Duodenal mucosa (tissue), 2 donors: ENCODE data around the gene HAUS1.
"Not testable (repeated sequence)": the region's sequence is repeated elsewhere in the genome, so short reads cannot be mapped to it uniquely, and the experiment has no call there.

Experiments
- H3K27ac ChIP-seq: one replicate; pipeline ENCODE4 v1.7.0; 2013; ENCODE audit warnings: low read depth, low read length
- H3K27me3 ChIP-seq, 2 donors: one replicate each; pipeline ENCODE4 v1.7.0; 2013; ENCODE audit warnings: low read length in 2 of 2, control low read depth in 1 of 2; ENCODE audit not compliant: insufficient read depth in 2 of 2, control insufficient read depth in 1 of 2
- H3K36me3 ChIP-seq, 2 donors: one replicate each; pipeline ENCODE4 v1.7.0; 2013; ENCODE audit warnings: low read length in 2 of 2, control low read depth in 1 of 2; ENCODE audit not compliant: insufficient read depth in 2 of 2, control insufficient read depth in 1 of 2
- H3K4me1 ChIP-seq, 2 donors: one replicate each; pipeline ENCODE4 v1.7.0; 2013; ENCODE audit warnings: low read length in 2 of 2, control low read depth in 1 of 2; ENCODE audit not compliant: insufficient read depth in 2 of 2, control insufficient read depth in 1 of 2
- H3K4me3 ChIP-seq, 2 donors: one replicate each; pipeline ENCODE4 v1.7.0; 2013; ENCODE audit warnings: low read length in 2 of 2, low read depth in 1 of 2
- H3K9ac ChIP-seq, 2 donors: one replicate each; pipeline ENCODE4 v1.7.0; 2013; ENCODE audit warnings: low read length in 2 of 2, low read depth in 1 of 2
- H3K9me3 ChIP-seq, 2 donors: one replicate each; pipeline ENCODE4 v1.7.0; 2013; ENCODE audit warnings: low read length in 2 of 2, control low read depth in 1 of 2; ENCODE audit not compliant: control insufficient read depth in 1 of 2

HAUS1 gene

GRCh38 chr18:46163941-46164499 is 59.8 kb downstream of the HAUS1 start:
- Histone ChIP-seq H3K9me3 (no peaks in the 10 kb centered on the region), H3K4me1 (peaks cover 0 to 6% of the 10 kb centered on the region in 2 donors), H3K4me3 (no peak overlapping the region), H3K9ac (no peak overlapping the region), H3K36me3 (no peaks in the 10 kb centered on the region), H3K27me3 (no peaks in the 10 kb centered on the region), H3K27ac (no peak overlapping the region)

- not testable (repeated sequence) for H3K4me3 ChIP-seq, H3K27ac ChIP-seq, H3K36me3 ChIP-seq, H3K9me3 ChIP-seq, H3K27me3 ChIP-seq, H3K4me1 ChIP-seq, H3K9ac ChIP-seq
These were observed 60.3 kb downstream of the HAUS1 start for GRCh38 chr18:46164502-46164901.

GRCh38 chr18:46164920-46165319 is 60.7 kb downstream of the HAUS1 start:
- Histone ChIP-seq H3K27me3 (no peaks in the 10 kb centered on the region), H3K36me3 (no peaks in the 10 kb centered on the region), H3K4me3 (no peak overlapping the region), H3K4me1 (peaks cover 0 to 6% of the 10 kb centered on the region in 2 donors), H3K27ac (no peak overlapping the region), H3K9me3 (no peaks in the 10 kb centered on the region), H3K9ac (no peak overlapping the region)

- Histone ChIP-seq H3K27me3 (no peaks in the 10 kb centered on the region), H3K4me3 (no peak overlapping the region), H3K4me1 (peaks cover 0 to 6% of the 10 kb centered on the region in 2 donors), H3K27ac (no peak overlapping the region), H3K9me3 (no peaks in the 10 kb centered on the region), H3K36me3 (no peaks in the 10 kb centered on the region), H3K9ac (no peak overlapping the region)
These were observed 62.2 kb downstream of the HAUS1 start for GRCh38 chr18:46166261-46166970.

- Histone ChIP-seq H3K4me3 (peak overlapping the region; percentile 57 to 71), H3K9ac (peak overlapping the region in 1 of 2 donors; percentile 39)
These were observed 63.8 kb downstream of the HAUS1 start for GRCh38 chr18:46167971-46168370.

GRCh38 chr18:46169464-46169941 is 65.3 kb downstream of the HAUS1 start:
- peaks cover 5 to 10% of the 10 kb centered on the region in 2 donors for H3K4me1 ChIP-seq
- H3K4me3 ChIP-seq, result no peak overlapping the region
- H3K9me3 ChIP-seq, result no peaks in the 10 kb centered on the region
- H3K27ac ChIP-seq, result no peak overlapping the region
- H3K36me3 ChIP-seq, result no peaks in the 10 kb centered on the region
- H3K27me3 ChIP-seq, result no peaks in the 10 kb centered on the region
- H3K9ac ChIP-seq, result no peak overlapping the region

More at GRCh38 chr18:46167971-46168370, 63.8 kb downstream of the HAUS1 start:
- Histone ChIP-seq H3K36me3 (no peaks in the 10 kb centered on the region), H3K4me1 (peaks cover 2 to 7% of the 10 kb centered on the region in 2 donors), H3K27ac (no peak overlapping the region), H3K9me3 (no peaks in the 10 kb centered on the region), H3K27me3 (no peaks in the 10 kb centered on the region)

- Histone ChIP-seq H3K36me3 (no peaks in the 10 kb centered on the region), H3K4me1 (peaks cover 16 to 19% of the 10 kb centered on the region in 2 donors), H3K9ac (no peak overlapping the region), H3K9me3 (no peaks in the 10 kb centered on the region), H3K27ac (no peak overlapping the region), H3K27me3 (no peaks in the 10 kb centered on the region), H3K4me3 (no peak overlapping the region)
These were observed 67.1 kb downstream of the HAUS1 start for GRCh38 chr18:46171331-46171730.

GRCh38 chr18:46173393-46174341 is 69.5 kb downstream of the HAUS1 start:
- no peaks in the 10 kb centered on the region for H3K9me3 ChIP-seq
- H3K27ac ChIP-seq, result peak overlapping the region; percentile 75
- H3K27me3 ChIP-seq, result no peaks in the 10 kb centered on the region
- no peaks in the 10 kb centered on the region for H3K36me3 ChIP-seq
- peaks cover 13 to 16% of the 10 kb centered on the region in 2 donors for H3K4me1 ChIP-seq
- peak overlapping the region; percentile 92 to 97 for H3K4me3 ChIP-seq
- H3K9ac ChIP-seq, result peak overlapping the region; percentile 79 to 90

GRCh38 chr18:46174342-46175041 is 70.3 kb downstream of the HAUS1 start:
- Histone ChIP-seq H3K9ac (peak overlapping the region; percentile 79 to 90), H3K9me3 (no peaks in the 10 kb centered on the region)

More at GRCh38 chr18:46174342-46175041, 70.3 kb downstream of the HAUS1 start:
- H3K27me3 ChIP-seq, result no peaks in the 10 kb centered on the region
- H3K4me3 ChIP-seq, result peak overlapping the region; percentile 92 to 97
- H3K4me1 ChIP-seq, result peaks cover 13 to 16% of the 10 kb centered on the region in 2 donors
- H3K27ac ChIP-seq, result peak overlapping the region; percentile 65
- H3K36me3 ChIP-seq, result no peaks in the 10 kb centered on the region
